Psoas muscle (tissue), 8 donors: ENCODE results near the gene MGAT4B. TPM values are rescaled to one million over a fixed set of nuclear protein-coding genes. Genes with fewer than 3 reads are reported as not detected.
A peak's percentile ranks its signal among the peaks of the same experiment; 100 is the strongest.
"Not testable (repeated sequence)": the region's sequence is repeated elsewhere in the genome, so short reads cannot be mapped to it uniquely, and the experiment has no call there.

Source experiments
- ATAC-seq, 4 donors: fragments of 200-7000 bp; cut with Tn5 transposase; one replicate each; pipeline ENCODE4 v1.9.1; 2020; ENCODE audit warnings: moderate library complexity in 3 of 4, mild to moderate bottlenecking in 2 of 4
- DNase-seq, 2 donors: peaks; one replicate each; pipeline ENCODE4 v3.0.0-alpha.2; 2020
- H3K27ac ChIP-seq: fragments of 200-600 bp; one replicate; pipeline ENCODE4 v1.8.0; 2022
- H3K27me3 ChIP-seq, 3 donors: fragments of 200-600 bp in 1 of 3; one replicate each; pipeline versions ENCODE4 v1.6.1 to v1.8.0; 2013 to 2022; ENCODE audit warnings: low read length in 2 of 3, mild to moderate bottlenecking in 2 of 3, moderate library complexity in 1 of 3; ENCODE audit not compliant: insufficient read depth in 3 of 3
- H3K36me3 ChIP-seq, 2 donors: fragments of 200-600 bp in 1 of 2; one replicate each; pipeline versions ENCODE4 v1.6.1 to v1.8.0; 2013 to 2022; ENCODE audit warnings: low read depth in 1 of 2, mild to moderate bottlenecking in 1 of 2, moderate library complexity in 1 of 2; ENCODE audit not compliant: insufficient read depth in 1 of 2
- H3K4me1 ChIP-seq: fragments of 200-600 bp; one replicate; pipeline ENCODE4 v1.8.0; 2022
- H3K4me3 ChIP-seq: fragments of 200-600 bp; one replicate; pipeline ENCODE4 v1.8.0; 2022; ENCODE audit warnings: mild to moderate bottlenecking
- H3K9me3 ChIP-seq: fragments of 200-600 bp; one replicate; pipeline ENCODE4 v1.8.0; 2022
- WGBS, 3 donors: extraction: QIAGEN DNeasy Blood & Tissue Kit; methylation state at CpG; one replicate each; pipeline versions ENCODE4 v1.1.6 to v1.1.7; 2013; 5-methylcytosine and 5-hydroxymethylcytosine counted together
- intact Hi-C, 2 donors: fragments of 100-400 bp; cut with DNase I; formaldehyde crosslinking; loops; one replicate each; pipeline versions ENCODE4 v1.11.0 to v1.14.2; 2022
- polyA plus RNA-seq, 3 donors: library from polyadenylated mRNA; stranded (reverse); fragments of 200-250 nt; gene quantifications; one replicate each; pipeline ENCODE4 v1.2.3, GENCODE V29; 2013
- total RNA-seq, 4 donors: library from RNA; stranded (reverse); fragmentation: NEBNext Ultra II Directional in 2 of 4; extraction: Animal tissue kit (Norgen Biotek cat#: 25700) in 2 of 4; gene quantifications; one replicate each; pipeline versions ENCODE4 v1.2.1 to v1.2.4, GENCODE V29; 2021 to 2023
- TF ChIP-seq, protein P1 (sequence below): fragments of 200-600 bp; IDR thresholded peaks from one replicate; pipeline ENCODE4 v1.8.0; 2022; ENCODE audit warnings: antibody characterized with exemption
- donor health status: healthy with polysubstance abuse.
- donor health status: DM: no; HTN: no; CAD: no; lungs with moderate emphysema.
- donor health status: Bipolar disorder and iron deficiency.
- donor health status: healthy.
- donor health status: DM: yes; HTN: yes; CAD: no.
- donor health status: DM: no; HTN: no; CAD: no.
- donor health status: DM: no; HTN: no; CAD: no.
- donor health status: DM: yes; HTN: yes; CAD: no.

The MGAT4B gene
- total and polyA plus RNA-seq, 7 donors, result 29.3 to 136 (median 55.5) TPM

DNA sequence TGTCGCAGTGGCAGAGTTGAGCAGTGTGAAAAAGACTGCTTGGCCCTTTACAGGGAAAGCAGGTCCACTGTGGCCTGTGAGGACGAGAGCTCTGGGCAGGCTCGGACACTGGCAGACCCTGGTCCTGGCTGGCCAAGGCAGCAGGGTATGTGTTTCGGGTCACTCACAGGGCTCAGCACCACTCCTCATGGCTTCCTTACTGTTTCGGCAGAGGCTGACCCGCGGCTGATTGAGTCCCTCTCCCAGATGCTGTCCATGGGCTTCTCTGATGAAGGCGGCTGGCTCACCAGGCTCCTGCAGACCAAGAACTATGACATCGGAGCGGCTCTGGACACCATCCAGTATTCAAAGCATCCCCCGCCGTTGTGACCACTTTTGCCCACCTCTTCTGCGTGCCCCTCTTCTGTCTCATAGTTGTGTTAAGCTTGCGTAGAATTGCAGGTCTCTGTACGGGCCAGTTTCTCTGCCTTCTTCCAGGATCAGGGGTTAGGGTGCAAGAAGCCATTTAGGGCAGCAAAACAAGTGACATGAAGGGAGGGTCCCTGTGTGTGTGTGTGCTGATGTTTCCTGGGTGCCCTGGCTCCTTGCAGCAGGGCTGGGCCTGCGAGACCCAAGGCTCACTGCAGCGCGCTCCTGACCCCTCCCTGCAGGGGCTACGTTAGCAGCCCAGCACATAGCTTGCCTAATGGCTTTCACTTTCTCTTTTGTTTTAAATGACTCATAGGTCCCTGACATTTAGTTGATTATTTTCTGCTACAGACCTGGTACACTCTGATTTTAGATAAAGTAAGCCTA, 29.8 kb upstream of the MGAT4B start:
- DNase-seq, result peak in 1 of 2 donors; percentile 74
- H3K36me3 ChIP-seq, result peaks cover 15 to 69% of the 10 kb centered on the region in 2 donors
- H3K9me3 ChIP-seq, result no peaks in the 10 kb centered on the region
- intact Hi-C loops, result no loop called here
- no peaks in the 10 kb centered on the region for H3K27me3 ChIP-seq
- no peak overlapping the region for H3K4me3 ChIP-seq
- H3K27ac ChIP-seq, result peak overlapping the region; percentile 76
- peak in 2 of 4 donors; percentile 9 to 34 for ATAC-seq
- 74 to 84% (median 75%) methylated on average over 19 of the region's 19 CpGs for WGBS, 3 donors
- TF ChIP-seq, protein P1, sequence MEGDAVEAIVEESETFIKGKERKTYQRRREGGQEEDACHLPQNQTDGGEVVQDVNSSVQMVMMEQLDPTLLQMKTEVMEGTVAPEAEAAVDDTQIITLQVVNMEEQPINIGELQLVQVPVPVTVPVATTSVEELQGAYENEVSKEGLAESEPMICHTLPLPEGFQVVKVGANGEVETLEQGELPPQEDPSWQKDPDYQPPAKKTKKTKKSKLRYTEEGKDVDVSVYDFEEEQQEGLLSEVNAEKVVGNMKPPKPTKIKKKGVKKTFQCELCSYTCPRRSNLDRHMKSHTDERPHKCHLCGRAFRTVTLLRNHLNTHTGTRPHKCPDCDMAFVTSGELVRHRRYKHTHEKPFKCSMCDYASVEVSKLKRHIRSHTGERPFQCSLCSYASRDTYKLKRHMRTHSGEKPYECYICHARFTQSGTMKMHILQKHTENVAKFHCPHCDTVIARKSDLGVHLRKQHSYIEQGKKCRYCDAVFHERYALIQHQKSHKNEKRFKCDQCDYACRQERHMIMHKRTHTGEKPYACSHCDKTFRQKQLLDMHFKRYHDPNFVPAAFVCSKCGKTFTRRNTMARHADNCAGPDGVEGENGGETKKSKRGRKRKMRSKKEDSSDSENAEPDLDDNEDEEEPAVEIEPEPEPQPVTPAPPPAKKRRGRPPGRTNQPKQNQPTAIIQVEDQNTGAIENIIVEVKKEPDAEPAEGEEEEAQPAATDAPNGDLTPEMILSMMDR, result no peak
- H3K4me1 ChIP-seq, result peaks cover 44% of the 10 kb centered on the region

DNA sequence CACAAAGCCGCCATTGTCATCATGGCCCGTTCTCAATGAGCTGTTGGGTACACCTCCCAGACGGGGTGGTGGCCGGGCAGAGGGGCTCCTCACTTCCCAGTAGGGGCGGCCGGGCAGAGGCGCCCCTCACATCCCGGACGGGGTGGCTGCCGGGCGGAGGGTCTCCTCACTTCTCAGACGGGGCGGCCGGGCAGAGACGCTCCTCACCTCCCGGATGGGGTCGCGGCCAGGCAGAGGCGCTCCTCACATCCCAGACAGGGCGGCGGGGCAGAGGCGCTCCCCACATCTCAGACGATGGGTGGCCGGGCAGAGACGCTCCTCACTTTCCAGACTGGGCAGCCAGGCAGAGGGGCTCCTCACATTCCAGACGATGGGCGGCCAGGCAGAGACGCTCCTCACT, 28.2 kb upstream of the MGAT4B start:
- ATAC-seq, H3K4me3 ChIP-seq, DNase-seq, H3K9me3 ChIP-seq, H3K27ac ChIP-seq, H3K27me3 ChIP-seq, intact Hi-C loops: not testable (repeated sequence)
- WGBS, 3 donors, result 87 to 96% (median 93%) methylated on average over 14 to 23 of the region's 28 CpGs
- peaks cover 15 to 85% of the 10 kb centered on the region in 2 donors for H3K36me3 ChIP-seq
- peaks cover 58% of the 10 kb centered on the region for H3K4me1 ChIP-seq

DNA sequence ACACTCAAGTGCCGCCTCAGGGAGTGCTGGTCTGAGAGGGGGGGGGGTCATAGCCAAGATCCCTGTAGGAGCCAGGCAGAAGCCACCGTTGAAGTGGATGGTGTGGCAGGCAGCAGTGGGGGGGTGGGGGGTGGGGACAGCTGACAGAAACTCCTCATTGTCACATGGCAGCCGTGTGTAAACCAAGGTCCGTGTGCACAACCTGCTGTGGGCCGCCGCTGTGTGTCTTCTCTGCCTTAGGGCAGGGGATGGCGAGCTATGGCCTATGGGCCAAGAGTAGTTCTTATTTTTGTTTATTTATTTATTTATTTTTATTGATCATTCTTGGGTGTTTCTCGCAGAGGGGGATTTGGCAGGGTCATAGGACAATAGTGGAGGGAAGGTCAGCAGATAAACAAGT, 27.5 kb upstream of the MGAT4B start:
- DNase-seq (no peak), ATAC-seq (peak in 2 of 4 donors; percentile 6 to 17)
- peaks cover 60% of the 10 kb centered on the region for H3K4me1 ChIP-seq
- H3K36me3 ChIP-seq, result peaks cover 15 to 87% of the 10 kb centered on the region in 2 donors
- TF ChIP-seq, protein P1, result no peak
- no peak overlapping the region for H3K4me3 ChIP-seq
- intact Hi-C loops, result no loop called here
- 70 to 76% (median 70%) methylated on average over 8 of the region's 8 CpGs for WGBS, 3 donors
- peak overlapping the region; percentile 63 for H3K27ac ChIP-seq
- H3K9me3 ChIP-seq, result no peaks in the 10 kb centered on the region
- no peaks in the 10 kb centered on the region for H3K27me3 ChIP-seq

DNA sequence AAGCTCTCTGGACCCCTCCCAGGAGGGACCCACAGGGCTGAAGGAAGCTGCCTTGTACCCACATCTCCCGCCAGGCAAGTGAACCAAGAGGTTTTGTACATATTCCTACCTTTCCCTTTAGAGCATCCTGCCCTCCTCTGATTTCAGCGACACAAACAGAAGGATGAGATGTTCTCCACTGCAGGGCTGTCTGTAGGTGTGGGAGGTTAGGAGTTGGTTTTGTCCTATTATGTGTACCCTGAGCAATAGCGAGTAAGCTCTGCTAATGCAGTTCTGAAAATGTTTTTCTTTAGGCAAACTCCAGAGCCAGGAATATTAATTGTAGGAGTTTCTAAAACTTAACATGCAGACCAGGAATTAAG, 27.0 kb upstream of the MGAT4B start:
- intact Hi-C loops, result no loop called here
- no peak for ATAC-seq

DNA sequence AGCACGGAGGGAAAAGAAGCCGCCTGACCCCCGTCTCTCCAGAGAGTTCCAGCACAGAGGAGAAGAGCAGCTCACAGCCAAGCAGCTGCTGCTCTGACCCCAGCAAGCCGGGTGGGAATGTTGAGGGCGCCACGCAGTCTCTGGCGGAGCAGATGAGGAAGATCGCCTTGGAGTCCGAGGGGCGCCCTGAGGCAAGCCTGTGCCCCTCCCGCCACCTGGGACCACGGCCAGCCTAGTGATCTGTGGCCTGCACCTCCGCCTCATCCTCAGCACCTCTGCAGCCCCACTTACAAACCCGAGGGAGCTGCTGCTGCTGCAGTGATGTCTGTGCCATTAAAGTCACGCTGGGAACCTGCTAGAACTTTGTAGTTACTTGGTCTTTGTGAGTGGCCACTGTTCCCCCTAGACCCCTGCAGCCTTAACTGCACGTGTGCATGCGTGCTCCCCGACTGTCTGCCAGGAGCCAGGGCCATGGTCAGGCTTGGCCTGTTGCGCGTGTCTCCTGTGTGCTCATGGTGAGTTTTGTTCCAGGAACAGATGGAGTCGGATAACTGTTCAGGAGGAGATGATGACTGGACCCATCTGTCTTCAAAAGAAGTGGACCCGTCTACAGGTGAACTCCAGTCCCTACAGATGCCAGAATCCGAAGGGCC, 26.5 kb upstream of the MGAT4B start:
- Histone ChIP-seq H3K27me3 (no peaks in the 10 kb centered on the region), H3K4me1 (peaks cover 60% of the 10 kb centered on the region), H3K4me3 (peak overlapping the region; percentile 4), H3K27ac (peak overlapping the region; percentile 63), H3K36me3 (peaks cover 15 to 92% of the 10 kb centered on the region in 2 donors), H3K9me3 (no peaks in the 10 kb centered on the region)
- 73 to 79% (median 78%) methylated on average over 23 of the region's 23 CpGs for WGBS, 3 donors
- intact Hi-C loops, result no loop called here
- ATAC-seq (peak in 3 of 4 donors; percentile 4 to 24 (median 6)), DNase-seq (no peak)
- TF ChIP-seq, protein P1, result no peak

More for the DNA sequence above, 27.0 kb upstream of the MGAT4B start:
- TF ChIP-seq, protein P1, result no peak
- DNase-seq, result no peak
- Histone ChIP-seq H3K27ac (peak overlapping the region; percentile 63), H3K4me3 (peak overlapping the region; percentile 4), H3K9me3 (no peaks in the 10 kb centered on the region), H3K4me1 (peaks cover 62% of the 10 kb centered on the region), H3K36me3 (peaks cover 15 to 91% of the 10 kb centered on the region in 2 donors), H3K27me3 (no peaks in the 10 kb centered on the region)
- 98 to 100% (median 99%) methylated on average over 3 of the region's 3 CpGs for WGBS, 3 donors
